Fibroblast of skin of right quadriceps (primary cell): ENCODE data around the gene GORAB.

Experiments used
- DNase-seq: peaks from one replicate; pipeline ENCODE4 v3.0.0-alpha.2; 2013

GORAB gene

GRCh38 chr1:170593173-170594011 is 61.4 kb downstream of the GORAB start:
- no peak for DNase-seq

GRCh38 chr1:170594066-170594626 is 62.2 kb downstream of the GORAB start:
- DNase-seq: no peak

GRCh38 chr1:170596701-170597100 is 64.7 kb downstream of the GORAB start:
- no peak for DNase-seq

GRCh38 chr1:170598618-170599017 is 66.7 kb downstream of the GORAB start:
- no peak for DNase-seq

DNA sequence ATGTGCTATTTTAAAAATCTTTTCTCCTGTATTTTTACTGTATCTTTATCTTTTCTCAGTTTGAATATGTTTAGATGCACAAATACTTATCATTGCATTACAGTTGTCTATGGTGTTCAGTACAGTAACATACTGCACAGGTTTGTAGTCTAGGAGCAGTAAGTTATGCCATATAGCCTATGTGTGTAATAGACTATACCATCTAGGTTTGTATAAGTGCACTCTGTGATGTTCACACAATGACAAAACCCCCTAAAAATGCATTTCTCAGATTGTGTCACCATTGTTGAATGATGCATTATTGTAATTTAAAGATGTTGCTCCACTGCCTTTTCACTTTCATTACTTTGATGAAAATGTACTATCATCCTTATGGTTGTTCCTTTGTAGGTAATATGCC is 67.1 kb downstream of the GORAB start:
- no peak for DNase-seq

DNA sequence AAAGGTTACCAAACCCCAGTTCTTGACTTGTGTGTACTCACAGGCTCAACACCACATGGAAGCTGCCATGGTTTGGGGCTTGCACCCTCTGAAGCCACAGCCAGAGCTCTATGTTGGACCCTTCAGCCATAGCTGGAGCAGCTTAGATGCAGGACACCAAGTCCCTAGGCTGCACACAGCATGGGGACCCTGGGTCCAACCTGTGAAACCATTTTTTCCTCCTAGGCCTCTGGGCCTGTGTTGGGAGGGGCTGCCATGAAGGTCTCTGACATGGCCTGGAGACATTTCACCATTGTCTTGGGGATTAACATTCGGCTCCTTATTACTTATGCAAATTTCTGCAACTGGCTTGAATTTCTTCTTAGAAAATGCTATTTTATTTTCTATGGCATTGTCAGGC is 69.9 kb downstream of the GORAB start:
- DNase-seq: no peak
